ENCODE measurements around the gene RAB33A. TPM values are rescaled to one million over a fixed set of nuclear protein-coding genes. Genes with fewer than 3 reads are reported as not detected.

Gene RAB33A
- total RNA-seq, 1 donor from 2014 or later = 1.7 TPM

DNA sequence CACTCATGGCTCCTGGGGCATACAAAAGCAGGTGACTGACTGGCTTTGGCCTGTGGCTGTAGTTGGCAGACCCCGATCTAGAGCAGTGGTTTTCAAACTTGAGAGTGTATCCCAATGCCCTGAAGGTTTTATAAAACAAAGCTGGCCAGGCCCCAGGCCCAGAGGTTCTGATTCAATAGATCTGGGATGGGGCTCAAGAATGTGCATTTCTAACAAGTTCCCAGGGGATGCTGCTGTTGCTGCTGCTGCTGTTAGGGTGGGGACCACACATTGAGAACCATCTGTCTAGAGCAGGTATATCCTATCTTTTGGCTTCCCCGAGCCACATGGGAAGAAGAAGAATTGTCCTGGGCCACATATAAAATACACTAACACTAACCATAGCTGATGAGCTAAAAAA, 13.5 kb upstream of the RAB33A start:
- H3K9ac ChIP-seq (ENCODE audit: low read length) = no peak overlapping the region
- no peaks in the 10 kb centered on the region for H3K36me3 Mint-ChIP-seq (ENCODE audit: low read depth, unreplicated experiment)
- peaks cover 7% of the 10 kb centered on the region for H4K20me1 ChIP-seq (ENCODE audit: insufficient read depth, low read length)
- H3K36me3 ChIP-seq (ENCODE audit: insufficient read depth, low read length) = no peaks in the 10 kb centered on the region
- no peak overlapping the region for H3K4me3 Mint-ChIP-seq (ENCODE audit: unreplicated experiment)
- no peaks in the 10 kb centered on the region for H3K4me1 Mint-ChIP-seq (ENCODE audit: low read depth, unreplicated experiment)
- TF ChIP-seq CTCF (IDR thresholded peaks at IDR 0.05; ENCODE audit: insufficient read depth, low read depth, low read length) (no peak), EZH2 (IDR thresholded peaks at IDR 0.05; ENCODE audit: insufficient read depth, low read length) (no peak)
- no peak overlapping the region for H2AFZ ChIP-seq (ENCODE audit: low read depth, low read length)
- no peak overlapping the region for H3K4me2 ChIP-seq (ENCODE audit: low read length)
- no peaks in the 10 kb centered on the region for H3K9me3 ChIP-seq (ENCODE audit: insufficient read depth, low read depth, low read length)
- no peak overlapping the region for H3K27ac ChIP-seq (ENCODE audit: low read depth, low read length)
- H3K27me3 Mint-ChIP-seq (ENCODE audit: low read depth, unreplicated experiment) = no peaks in the 10 kb centered on the region
- H3K27ac Mint-ChIP-seq (ENCODE audit: unreplicated experiment) = no peak overlapping the region
- H3K4me1 ChIP-seq (ENCODE audit: insufficient read depth, low read length) = no peaks in the 10 kb centered on the region
- FAIRE-seq (no peak), DNase-seq (ENCODE audit: low read depth) (no peak)
- no peaks in the 10 kb centered on the region for H3K27me3 ChIP-seq (ENCODE audit: insufficient read depth, low read length)
- no peaks in the 10 kb centered on the region for H3K9me3 Mint-ChIP-seq (ENCODE audit: unreplicated experiment)
- peaks cover 14% of the 10 kb centered on the region for H3K79me2 ChIP-seq (ENCODE audit: insufficient read depth, low read length)
- no peak overlapping the region for H3K4me3 ChIP-seq (ENCODE audit: insufficient read depth, low read depth, low read length)

- no peak overlapping the region for H3K4me3 ChIP-seq (ENCODE audit: insufficient read depth, low read depth, low read length)
- no peak overlapping the region for H3K9ac ChIP-seq (ENCODE audit: low read length)
- no peaks in the 10 kb centered on the region for H3K36me3 ChIP-seq (ENCODE audit: insufficient read depth, low read length)
- peaks cover 25% of the 10 kb centered on the region for H3K79me2 ChIP-seq (ENCODE audit: insufficient read depth, low read length)
- peaks cover 7% of the 10 kb centered on the region for H4K20me1 ChIP-seq (ENCODE audit: insufficient read depth, low read length)
- TF ChIP-seq EZH2 (IDR thresholded peaks at IDR 0.05; ENCODE audit: insufficient read depth, low read length) (no peak), CTCF (IDR thresholded peaks at IDR 0.05; ENCODE audit: insufficient read depth, low read depth, low read length) (no peak)
- no peaks in the 10 kb centered on the region for H3K27me3 ChIP-seq (ENCODE audit: insufficient read depth, low read length)
- H3K9me3 Mint-ChIP-seq (ENCODE audit: unreplicated experiment) = no peaks in the 10 kb centered on the region
- H2AFZ ChIP-seq (ENCODE audit: low read depth, low read length) = no peak overlapping the region
- no peak overlapping the region for H3K4me3 Mint-ChIP-seq (ENCODE audit: unreplicated experiment)
- H3K4me1 Mint-ChIP-seq (ENCODE audit: low read depth, unreplicated experiment) = no peaks in the 10 kb centered on the region
- no peak overlapping the region for H3K27ac ChIP-seq (ENCODE audit: low read depth, low read length)
- H3K4me1 ChIP-seq (ENCODE audit: insufficient read depth, low read length) = peaks cover 7% of the 10 kb centered on the region
- H3K9me3 ChIP-seq (ENCODE audit: insufficient read depth, low read depth, low read length) = no peaks in the 10 kb centered on the region
- no peaks in the 10 kb centered on the region for H3K36me3 Mint-ChIP-seq (ENCODE audit: low read depth, unreplicated experiment)
- no peak for DNase-seq (ENCODE audit: low read depth)
- no peak overlapping the region for H3K4me2 ChIP-seq (ENCODE audit: low read length)
- no peak for FAIRE-seq
- no peak overlapping the region for H3K27ac Mint-ChIP-seq (ENCODE audit: unreplicated experiment)
- no peaks in the 10 kb centered on the region for H3K27me3 Mint-ChIP-seq (ENCODE audit: low read depth, unreplicated experiment)
These were observed 12.0 kb upstream of the RAB33A start for GRCh38 chrX:130159776-130160175.

- TF ChIP-seq EZH2 (IDR thresholded peaks at IDR 0.05; ENCODE audit: insufficient read depth, low read length) (no peak), CTCF (IDR thresholded peaks at IDR 0.05; ENCODE audit: insufficient read depth, low read depth, low read length) (no peak)
- Mint-ChIP-seq H3K9me3 (ENCODE audit: unreplicated experiment) (no peaks in the 10 kb centered on the region), H3K36me3 (ENCODE audit: low read depth, unreplicated experiment) (no peaks in the 10 kb centered on the region), H3K4me3 (ENCODE audit: unreplicated experiment) (no peak overlapping the region), H3K27me3 (ENCODE audit: low read depth, unreplicated experiment) (no peaks in the 10 kb centered on the region), H3K27ac (ENCODE audit: unreplicated experiment) (no peak overlapping the region), H3K4me1 (ENCODE audit: low read depth, unreplicated experiment) (peaks cover 5% of the 10 kb centered on the region)
- Histone ChIP-seq H3K27me3 (ENCODE audit: insufficient read depth, low read length) (no peaks in the 10 kb centered on the region), H3K9me3 (ENCODE audit: insufficient read depth, low read depth, low read length) (no peaks in the 10 kb centered on the region), H3K9ac (ENCODE audit: low read length) (no peak overlapping the region), H3K4me2 (ENCODE audit: low read length) (no peak overlapping the region), H3K27ac (ENCODE audit: low read depth, low read length) (no peak overlapping the region), H3K36me3 (ENCODE audit: insufficient read depth, low read length) (no peaks in the 10 kb centered on the region), H3K4me3 (ENCODE audit: insufficient read depth, low read depth, low read length) (no peak overlapping the region), H3K79me2 (ENCODE audit: insufficient read depth, low read length) (peaks cover 28% of the 10 kb centered on the region), H4K20me1 (ENCODE audit: insufficient read depth, low read length) (no peaks in the 10 kb centered on the region), H3K4me1 (ENCODE audit: insufficient read depth, low read length) (peaks cover 16% of the 10 kb centered on the region), H2AFZ (ENCODE audit: low read depth, low read length) (no peak overlapping the region)
- DNase-seq (ENCODE audit: low read depth) (no peak), FAIRE-seq (no peak)
These were observed 9.5 kb upstream of the RAB33A start for GRCh38 chrX:130162094-130162735.

Data from astrocyte (in vitro differentiated cells and primary cell).